A204.1 (cell line): ENCODE measurements around the gene RDX.

Source experiments
- FAIRE-seq: peaks from 2 replicates; lab custom pipeline; 2012; peaks lifted over from hg19 to GRCh38; lab: Jason Lieb, UNC

RDX gene

GRCh38 chr11:110169738-110170137 is 126.7 kb downstream of the RDX start:
- FAIRE-seq, result no peak

GRCh38 chr11:110168033-110168803 is 128.2 kb downstream of the RDX start:
- no peak for FAIRE-seq

GRCh38 chr11:110165039-110165925 is 131.1 kb downstream of the RDX start:
- no peak for FAIRE-seq

GRCh38 chr11:110162216-110162615 is 134.2 kb downstream of the RDX start:
- no peak for FAIRE-seq

GRCh38 chr11:110161061-110161460 is 135.4 kb downstream of the RDX start:
- FAIRE-seq, result no peak

GRCh38 chr11:110160437-110160836 is 136.0 kb downstream of the RDX start:
- peak; percentile 56 for FAIRE-seq

- no peak for FAIRE-seq
Measured at GRCh38 chr11:110160016-110160415, 136.4 kb downstream of the RDX start.

GRCh38 chr11:110159476-110159875 is 136.9 kb downstream of the RDX start:
- FAIRE-seq, result no peak

- FAIRE-seq, result no peak
Measured at GRCh38 chr11:110158317-110159200, 137.9 kb downstream of the RDX start.

GRCh38 chr11:110156503-110156902 is 139.9 kb downstream of the RDX start:
- FAIRE-seq, result no peak

- no peak for FAIRE-seq
Measured at GRCh38 chr11:110153474-110153873, 142.9 kb downstream of the RDX start.

GRCh38 chr11:110152199-110152598 is 144.2 kb downstream of the RDX start:
- FAIRE-seq, result no peak

GRCh38 chr11:110148775-110149744 is 147.4 kb downstream of the RDX start:
- no peak for FAIRE-seq

GRCh38 chr11:110147962-110148709 is 148.3 kb downstream of the RDX start:
- FAIRE-seq, result no peak

- no peak for FAIRE-seq
Measured at GRCh38 chr11:110141812-110142211, 154.6 kb downstream of the RDX start.

- no peak for FAIRE-seq
Measured at GRCh38 chr11:110134110-110134509, 162.3 kb downstream of the RDX start.

GRCh38 chr11:110133160-110133559 is 163.3 kb downstream of the RDX start:
- FAIRE-seq, result no peak

GRCh38 chr11:110131386-110132123 is 164.9 kb downstream of the RDX start:
- no peak for FAIRE-seq

- no peak for FAIRE-seq
Measured at GRCh38 chr11:110130642-110131238, 165.7 kb downstream of the RDX start.
